SK-N-SH treated with all-trans-retinoic acid at 6 μM for 48 hours (cell line): ENCODE data around the gene TNXB.

Experiments
- ARNTL ChIP-seq: fragments of 450-650 bp; formaldehyde crosslinking; IDR thresholded peaks from 2 replicates; pipeline ENCODE4 v1.5.0; 2020; ENCODE audit warnings: low read depth, mild to moderate bottlenecking, moderate library complexity, borderline replicate concordance
- CSRNP3 ChIP-seq: fragments of 250-450 bp; sonication (Bioruptor Pico); IDR thresholded peaks from 2 replicates; pipeline ENCODE4 v1.5.1; 2021; ENCODE audit warnings: mild to moderate bottlenecking, moderate library complexity
- OSR1 ChIP-seq: fragments of 250-450 bp; sonication (Bioruptor Pico); IDR thresholded peaks from 2 replicates; pipeline ENCODE4 v1.8.0; 2022; ENCODE audit warnings: moderate library complexity, mild to moderate bottlenecking, inconsistent platforms
- POU6F1 ChIP-seq: fragments of 250-450 bp; sonication (Bioruptor Pico); IDR thresholded peaks from 2 replicates; pipeline ENCODE4 v1.8.0; 2021; ENCODE audit warnings: low read depth, mild to moderate bottlenecking, moderate library complexity, borderline replicate concordance
- RARB ChIP-seq: fragments of 250-450 bp; sonication (Bioruptor Pico); IDR thresholded peaks from 2 replicates; pipeline ENCODE4 v1.8.0; 2021; ENCODE audit warnings: mild to moderate bottlenecking, moderate library complexity
- SNAI2 ChIP-seq: fragments of 250-450 bp; sonication (Bioruptor Pico); IDR thresholded peaks from 2 replicates; pipeline ENCODE4 v1.5.0; 2020; ENCODE audit warnings: mild to moderate bottlenecking, moderate library complexity
- TSHZ2 ChIP-seq: fragments of 250-450 bp; sonication (Bioruptor Pico); IDR thresholded peaks from 2 replicates; pipeline ENCODE4 v1.5.0; 2020; ENCODE audit warnings: mild to moderate bottlenecking, moderate library complexity
- ZC3H10 ChIP-seq: fragments of 250-450 bp; sonication (Bioruptor Pico); IDR thresholded peaks from 2 replicates; pipeline ENCODE4 v1.5.1; 2021; ENCODE audit warnings: mild to moderate bottlenecking, moderate library complexity
- ZFP30 ChIP-seq: fragments of 450-650 bp; formaldehyde crosslinking; IDR thresholded peaks from 2 replicates; pipeline ENCODE4 v1.5.0; 2022; ENCODE audit warnings: mild to moderate bottlenecking, moderate library complexity
- ZNF565 ChIP-seq: fragments of 450-650 bp; formaldehyde crosslinking; conservative IDR thresholded peaks from 2 replicates; pipeline ENCODE4 v1.5.0; 2020; ENCODE audit warnings: low read depth, mild to moderate bottlenecking, moderate library complexity
- ZNF70 ChIP-seq: fragments of 450-650 bp; formaldehyde crosslinking; IDR thresholded peaks from 2 replicates; pipeline ENCODE4 v1.5.0; 2020; ENCODE audit warnings: mild to moderate bottlenecking, moderate library complexity
- TF ChIP-seq, protein P1 (sequence below): fragments of 250-450 bp; sonication (Bioruptor Pico); IDR thresholded peaks from 2 replicates; pipeline ENCODE4 v1.8.0; 2020; ENCODE audit warnings: mild to moderate bottlenecking, moderate library complexity, borderline replicate concordance

GRCh38 chr6:32126880-32127279 is 17.7 kb upstream of the TNXB start:
- TF ChIP-seq TSHZ2 (CRISPR knock-in tag) (no peak), ZNF565 (CRISPR knock-in tag) (no peak), ARNTL (CRISPR knock-in tag) (no peak), SNAI2 (no peak), ZFP30 (CRISPR knock-in tag) (no peak), RARB (CRISPR knock-in tag) (no peak), ZNF70 (CRISPR knock-in tag) (no peak), ZC3H10 (no peak), CSRNP3 (CRISPR knock-in tag) (no peak), OSR1 (CRISPR knock-in tag) (no peak), POU6F1 (no peak)
- TF ChIP-seq, protein P1, sequence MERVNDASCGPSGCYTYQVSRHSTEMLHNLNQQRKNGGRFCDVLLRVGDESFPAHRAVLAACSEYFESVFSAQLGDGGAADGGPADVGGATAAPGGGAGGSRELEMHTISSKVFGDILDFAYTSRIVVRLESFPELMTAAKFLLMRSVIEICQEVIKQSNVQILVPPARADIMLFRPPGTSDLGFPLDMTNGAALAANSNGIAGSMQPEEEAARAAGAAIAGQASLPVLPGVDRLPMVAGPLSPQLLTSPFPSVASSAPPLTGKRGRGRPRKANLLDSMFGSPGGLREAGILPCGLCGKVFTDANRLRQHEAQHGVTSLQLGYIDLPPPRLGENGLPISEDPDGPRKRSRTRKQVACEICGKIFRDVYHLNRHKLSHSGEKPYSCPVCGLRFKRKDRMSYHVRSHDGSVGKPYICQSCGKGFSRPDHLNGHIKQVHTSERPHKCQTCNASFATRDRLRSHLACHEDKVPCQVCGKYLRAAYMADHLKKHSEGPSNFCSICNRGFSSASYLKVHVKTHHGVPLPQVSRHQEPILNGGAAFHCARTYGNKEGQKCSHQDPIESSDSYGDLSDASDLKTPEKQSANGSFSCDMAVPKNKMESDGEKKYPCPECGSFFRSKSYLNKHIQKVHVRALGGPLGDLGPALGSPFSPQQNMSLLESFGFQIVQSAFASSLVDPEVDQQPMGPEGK = no peak
